A673 (cell line): Measurements from ENCODE around the gene KIR3DL1.
"Not testable (repeated sequence)": the region's sequence is repeated elsewhere in the genome, so short reads cannot be mapped to it uniquely, and the experiment has no call there.

Source experiments
- CTCF ChIP-seq: fragments of 300-800, 200-600 bp; sonication (generic); conservative IDR thresholded peaks from 2 replicates; pipeline ENCODE4 v1.5.1; 2017; ENCODE audit warnings: low read depth, mild to moderate bottlenecking, antibody characterized with exemption, low read length, moderate library complexity, mixed read lengths
- EZH2 ChIP-seq: fragments of 200-600 bp; sonication (generic); IDR thresholded peaks from 2 replicates; pipeline ENCODE4 v1.6.1; 2017; ENCODE audit warnings: borderline replicate concordance, low read depth, mild to moderate bottlenecking, mixed read lengths, antibody characterized with exemption, low read length; ENCODE audit not compliant: poor library complexity, severe bottlenecking

GRCh38 chr19:54835126-54835525 is 18.9 kb downstream of the KIR3DL1 start:
- not testable (repeated sequence) for TF ChIP-seq CTCF, EZH2
